Activated naive CD4-positive, alpha-beta T cell (primary cell): ENCODE measurements around the gene SAMHD1.
A peak's percentile ranks its signal among the peaks of the same experiment; 100 is the strongest.
"Not testable (repeated sequence)": the region's sequence is repeated elsewhere in the genome, so short reads cannot be mapped to it uniquely, and the experiment has no call there.

Experiments
- DNase-seq, 4 experiments: peaks; one replicate each; lab custom pipeline; 2025; lab: John Stamatoyannopoulos, UW

Gene SAMHD1

DNA sequence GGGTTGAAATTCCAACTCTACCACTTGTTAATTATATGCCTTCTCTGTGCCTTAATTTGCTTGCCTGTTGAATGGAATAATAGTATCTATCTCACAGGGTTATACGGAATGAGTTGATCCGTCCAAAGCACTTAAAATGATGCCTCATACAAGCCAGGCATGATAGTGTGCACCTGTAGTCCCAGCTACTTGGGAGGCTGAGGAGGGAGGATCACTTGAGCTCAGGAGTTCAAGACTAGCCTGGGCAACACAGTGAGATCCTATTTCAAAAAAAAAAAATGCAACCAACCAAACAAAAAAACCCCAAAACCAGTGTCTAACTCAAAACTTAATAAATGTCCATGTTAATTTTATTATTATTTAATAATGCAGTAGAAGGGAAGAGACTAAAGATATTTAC lies 35.3 kb downstream of the SAMHD1 start:
- DNase-seq = no peak

DNA sequence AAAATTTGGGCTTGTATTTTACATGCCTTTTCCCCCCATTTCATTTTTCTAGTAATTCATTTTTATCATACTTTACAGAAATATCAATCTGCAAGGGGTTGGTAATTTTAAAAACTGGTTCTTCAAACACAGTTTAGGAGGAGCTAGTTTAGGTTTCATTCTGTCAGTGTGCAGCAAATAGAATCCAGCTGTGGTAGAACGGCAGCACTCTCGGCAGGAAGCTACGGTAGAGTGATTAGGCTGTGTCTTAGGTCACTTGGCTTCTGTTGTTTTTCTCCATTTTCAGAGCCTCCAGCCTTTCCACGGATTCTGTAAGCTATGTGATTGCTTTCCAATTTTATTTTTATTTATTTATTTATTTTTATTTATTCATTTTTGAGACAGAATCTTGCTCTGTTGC lies 42.9 kb downstream of the SAMHD1 start:
- no peak for DNase-seq

DNA sequence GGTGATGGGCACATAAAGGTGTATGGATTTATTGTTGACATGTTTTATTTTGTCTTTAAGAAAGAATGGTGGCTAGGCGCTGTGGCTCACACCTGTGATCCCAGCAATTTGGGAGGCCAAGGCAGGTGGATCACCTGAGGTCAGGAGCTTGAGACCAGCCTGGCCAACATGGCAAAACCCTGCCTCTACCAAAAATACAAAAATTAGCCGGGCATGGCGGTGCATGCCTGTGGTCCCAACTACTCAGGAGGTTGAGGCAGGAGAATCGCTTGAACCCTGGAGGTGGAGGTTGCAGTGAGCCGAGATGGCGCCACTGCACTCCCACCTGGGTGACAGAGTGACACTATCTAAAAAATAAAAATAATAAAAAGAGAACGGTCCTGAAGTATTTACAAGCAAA lies 45.4 kb downstream of the SAMHD1 start:
- DNase-seq = not testable (repeated sequence)

DNA sequence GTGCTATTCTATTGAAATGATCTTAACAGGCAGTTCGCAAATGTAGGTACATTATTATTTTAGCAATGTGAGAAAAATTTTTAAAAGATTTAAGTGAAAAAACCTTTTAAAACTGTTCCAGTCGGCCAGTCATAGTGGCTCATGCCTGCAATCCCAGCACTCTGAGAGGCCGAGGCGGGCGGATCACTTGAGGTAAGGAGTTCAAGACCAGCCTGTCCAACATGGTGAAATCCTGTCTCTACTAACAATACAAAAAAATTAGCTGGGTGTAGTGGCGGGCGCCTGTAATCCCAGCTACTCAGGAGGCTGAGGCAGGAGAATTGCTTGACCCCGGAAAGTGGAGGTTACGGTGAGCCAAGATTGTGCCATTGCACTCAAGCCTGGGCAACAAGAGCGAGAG lies 45.9 kb downstream of the SAMHD1 start:
- not testable (repeated sequence) for DNase-seq

DNA sequence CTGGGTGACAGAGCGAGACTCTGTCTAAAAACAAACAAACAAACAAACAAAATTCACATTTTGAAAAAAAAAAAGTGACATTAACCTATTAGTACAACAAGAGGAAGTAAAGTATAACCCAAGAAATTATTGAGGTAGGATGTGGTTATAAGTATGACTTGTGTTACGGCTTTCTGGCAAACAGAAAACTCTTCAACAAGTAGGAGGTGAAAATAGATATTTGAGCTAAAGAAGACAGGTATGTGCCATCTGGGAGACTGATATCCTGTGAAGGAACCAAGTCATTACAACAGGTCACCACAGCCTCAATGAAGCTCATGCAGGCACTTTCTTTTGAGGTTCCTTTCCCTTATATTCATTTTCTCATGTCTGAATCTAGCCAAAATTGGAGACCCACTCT lies 46.8 kb downstream of the SAMHD1 start:
- DNase-seq = no peak

DNA sequence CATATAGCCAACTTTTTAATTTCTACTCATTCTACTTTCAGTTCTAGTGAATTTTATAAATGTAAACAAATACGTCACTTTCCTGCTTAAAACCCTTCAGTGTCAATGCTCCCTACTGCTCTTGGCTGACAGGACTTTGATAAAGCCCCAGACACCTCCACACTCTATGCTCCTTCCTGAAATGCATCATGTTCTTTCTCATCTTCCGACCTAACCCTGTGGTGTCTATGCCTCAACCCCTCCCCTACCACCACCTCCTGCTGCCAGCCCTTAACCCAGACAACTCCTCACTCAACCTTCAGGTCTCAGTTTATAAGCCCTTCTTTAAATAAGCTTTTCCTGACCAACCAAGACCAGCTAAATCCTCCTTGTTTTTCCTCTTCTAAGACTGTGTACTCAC lies 56.5 kb downstream of the SAMHD1 start:
- DNase-seq = no peak

DNA sequence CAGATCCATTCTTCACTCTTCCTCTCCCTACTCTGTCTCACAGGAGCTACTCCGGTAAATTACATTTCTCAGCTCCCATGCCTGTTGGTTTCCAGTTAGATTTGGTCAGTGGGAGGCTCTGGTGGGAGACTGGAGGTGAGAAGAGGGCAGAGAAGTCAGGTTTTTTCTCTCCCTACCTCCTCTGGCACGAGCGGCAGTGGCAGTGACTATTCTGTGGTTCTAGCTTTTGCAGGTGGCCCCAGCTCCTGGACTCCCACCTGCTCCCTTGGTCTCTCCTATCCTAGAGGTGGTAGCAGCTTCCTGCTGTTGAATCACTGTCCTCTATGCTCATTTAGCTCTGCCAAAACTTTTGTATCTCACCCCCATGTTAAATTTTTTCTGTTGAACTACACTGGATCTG lies 57.7 kb downstream of the SAMHD1 start:
- no peak for DNase-seq

DNA sequence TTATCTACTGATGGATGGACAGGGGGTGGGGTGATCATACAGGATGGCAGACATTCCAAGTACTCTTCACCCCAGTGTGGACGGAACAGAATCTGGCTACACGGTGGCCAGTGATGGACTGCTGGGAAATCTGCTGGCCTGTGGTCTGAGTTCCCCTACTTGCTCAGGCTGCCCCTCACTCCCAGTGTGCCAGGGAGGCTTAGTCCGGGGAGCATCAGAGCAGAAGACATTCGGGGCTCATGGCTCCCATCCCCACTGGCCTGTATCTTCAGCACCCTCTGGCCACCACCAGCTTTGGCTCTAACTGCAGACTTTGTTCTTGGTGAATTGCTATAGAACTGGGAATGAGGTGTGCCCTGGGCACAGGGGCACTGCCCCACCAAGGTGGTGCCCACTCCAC lies 60.3 kb downstream of the SAMHD1 start:
- DNase-seq = no peak

DNA sequence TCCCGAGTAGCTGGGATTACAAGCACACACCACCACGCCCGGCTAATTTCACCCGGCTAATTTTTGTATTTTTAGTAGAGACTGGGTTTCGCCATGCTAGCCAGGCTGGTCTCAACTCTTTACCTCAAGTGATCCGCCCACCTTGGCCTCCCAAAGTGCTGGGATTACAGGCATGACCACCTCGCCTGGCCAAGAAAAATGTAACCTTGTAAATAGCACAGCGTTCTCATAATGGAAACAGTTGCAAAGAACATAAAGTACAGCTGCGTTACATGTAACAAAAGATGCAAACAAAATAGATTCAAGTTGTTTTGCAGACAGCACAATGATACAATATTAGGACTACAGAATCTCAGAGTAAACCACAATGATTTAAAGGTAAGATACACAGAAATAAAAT lies 60.9 kb downstream of the SAMHD1 start:
- no peak for DNase-seq

DNA sequence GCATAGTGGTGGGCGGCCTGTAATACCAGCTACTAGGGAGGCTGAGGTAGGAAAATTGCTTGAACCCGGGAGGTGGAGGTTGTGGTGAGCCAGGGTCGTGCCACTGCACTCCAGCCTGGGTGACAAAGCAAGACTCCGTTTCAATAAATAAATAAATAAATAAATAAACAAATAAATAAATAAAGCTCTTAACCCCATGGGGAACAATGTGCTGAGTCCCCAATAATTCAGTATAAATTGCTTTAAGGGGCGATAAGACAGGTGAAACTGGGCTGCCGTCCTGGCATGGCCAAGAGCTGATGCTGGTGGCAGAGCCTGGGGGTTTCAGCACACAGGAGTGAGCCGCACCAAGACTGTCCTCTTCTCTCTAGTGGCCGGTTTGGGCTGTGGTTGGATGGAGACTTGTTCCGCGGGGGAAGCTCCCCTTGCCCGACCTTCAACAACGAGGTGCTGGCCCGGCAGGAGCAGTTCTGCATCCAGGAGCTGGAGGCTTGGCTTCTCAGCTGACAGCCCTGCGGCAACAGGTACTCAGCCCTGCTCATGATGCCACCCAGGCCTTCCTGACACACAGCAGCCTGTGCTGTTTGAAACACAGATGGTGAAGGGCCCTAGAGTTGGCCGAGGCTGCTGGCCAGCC lies 62.5 kb downstream of the SAMHD1 start:
- DNase-seq = no peak

DNA sequence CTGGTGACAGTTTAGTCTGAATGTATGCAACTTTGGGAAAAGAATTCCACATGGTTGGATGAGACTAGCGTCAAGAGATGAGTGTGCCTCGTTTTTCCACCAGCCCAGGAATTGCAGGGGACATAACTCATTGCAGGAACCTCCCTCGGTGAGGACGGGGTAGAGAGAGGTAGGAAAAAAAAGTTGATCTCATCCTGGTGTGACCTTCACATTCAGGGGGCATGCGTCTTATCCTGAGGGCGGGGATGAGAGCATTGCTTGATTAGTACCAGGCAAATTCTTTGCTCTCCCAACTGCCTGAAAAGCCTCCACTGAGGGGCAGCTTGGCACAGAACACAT lies 63.8 kb downstream of the SAMHD1 start:
- no peak for DNase-seq

DNA sequence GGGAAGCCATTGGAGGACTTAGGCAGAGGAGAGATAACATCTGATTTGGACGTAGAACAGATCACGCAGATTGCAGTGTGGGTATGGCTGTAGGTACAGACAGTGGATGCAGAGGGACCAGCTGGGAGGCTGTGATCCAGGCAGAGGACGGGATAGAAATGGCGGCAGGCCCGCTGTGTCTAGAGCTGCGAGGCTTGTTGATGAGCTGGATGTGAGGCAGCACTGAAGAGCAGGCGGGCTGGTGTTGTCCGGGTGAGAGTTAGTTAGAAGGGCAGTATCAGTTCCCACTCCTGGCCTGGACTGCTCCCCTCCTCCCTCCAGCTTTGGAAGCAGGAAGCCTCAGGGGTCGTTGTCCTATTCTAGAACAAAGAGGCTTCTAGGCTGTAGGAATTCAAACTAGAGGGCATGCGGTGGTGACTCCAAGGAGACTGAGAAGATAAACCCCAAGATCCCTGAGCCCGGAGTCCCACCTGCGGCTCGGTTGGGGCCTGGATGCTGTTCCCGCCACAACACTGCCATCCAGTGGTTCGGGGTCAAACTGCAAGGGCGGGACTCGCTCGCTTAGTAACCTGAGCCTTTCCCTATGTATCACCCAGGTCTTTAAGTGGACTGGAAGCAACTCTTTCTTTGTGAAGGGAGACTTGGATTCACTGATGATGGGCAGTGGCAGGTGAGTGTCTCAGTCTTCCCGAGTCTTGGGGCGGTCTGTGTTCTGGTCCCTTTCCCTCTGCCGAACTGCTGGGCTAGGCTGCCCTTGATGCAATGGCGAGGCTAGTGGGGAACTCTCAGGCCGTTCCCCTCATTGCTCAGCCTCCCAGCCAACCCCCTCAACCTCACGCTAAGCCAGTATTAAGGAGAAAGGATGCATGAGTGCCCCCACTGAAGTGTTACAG lies 64.4 kb downstream of the SAMHD1 start:
- DNase-seq = peak; percentile 53 to 75 (median 71)

DNA sequence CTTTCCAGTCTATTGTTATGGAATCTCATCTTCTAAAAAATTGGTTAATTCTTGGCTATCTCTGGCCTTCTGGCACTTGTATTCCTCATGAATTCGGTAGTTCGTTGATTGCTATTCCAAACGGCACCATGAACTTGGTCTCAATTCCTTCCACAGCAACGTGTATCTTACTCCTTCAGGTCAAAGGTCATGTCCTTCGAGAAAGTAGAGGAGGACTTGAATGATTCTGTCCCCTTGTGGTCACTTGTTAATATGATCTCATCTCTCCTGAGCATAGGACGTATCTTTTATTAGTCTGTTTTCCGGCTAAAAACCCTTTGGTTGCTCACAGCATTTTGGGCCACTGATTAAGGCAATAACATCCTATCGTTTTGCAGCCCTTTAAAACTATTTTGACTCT lies 66.2 kb downstream of the SAMHD1 start:
- no peak for DNase-seq

DNA sequence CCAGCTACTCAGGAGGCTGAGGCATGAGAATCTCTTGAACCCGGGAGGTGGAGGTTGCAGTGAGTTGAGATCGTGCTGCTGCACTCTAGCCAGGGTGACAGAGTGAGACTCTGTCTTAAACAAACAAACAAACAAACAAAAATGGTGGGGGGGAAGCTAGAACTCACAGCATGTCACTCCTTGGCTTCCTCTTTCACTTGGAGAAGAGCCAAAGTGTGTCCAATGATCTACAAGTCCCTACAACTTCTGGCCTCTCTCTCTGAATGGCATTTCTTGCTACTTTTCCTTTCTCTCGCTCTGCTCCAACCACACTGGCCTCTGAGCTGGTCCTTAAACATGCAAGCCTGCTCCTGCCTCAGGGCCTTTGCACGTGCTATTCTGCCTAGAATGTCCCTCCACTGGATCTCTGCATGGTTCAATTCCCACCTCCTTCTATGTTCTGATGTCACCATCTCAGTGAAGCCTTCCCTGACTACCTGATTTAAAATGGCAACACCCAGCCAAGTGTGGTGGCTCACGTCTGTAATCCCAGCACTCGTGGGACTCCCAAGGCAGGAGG lies 67.5 kb downstream of the SAMHD1 start:
- DNase-seq = no peak

DNA sequence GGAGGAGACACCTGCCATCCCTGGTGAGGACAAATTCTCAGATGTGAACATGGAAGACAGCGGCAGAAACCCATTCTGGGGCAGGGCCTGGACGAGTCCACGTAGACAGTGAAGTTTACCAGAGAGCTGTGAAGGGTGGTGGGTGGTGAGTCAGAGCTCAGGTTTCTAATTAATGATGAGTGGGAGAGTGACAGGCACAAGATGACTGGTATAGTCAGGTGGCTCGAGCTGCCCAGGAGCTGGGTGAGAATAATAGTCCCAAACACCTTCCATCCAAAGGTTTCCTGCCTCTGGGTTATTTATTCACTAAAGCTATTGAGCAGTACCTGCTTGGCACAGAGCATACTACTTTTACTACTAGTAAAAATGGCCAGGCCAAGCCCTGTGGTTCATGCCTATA lies 69.6 kb downstream of the SAMHD1 start:
- DNase-seq = no peak

DNA sequence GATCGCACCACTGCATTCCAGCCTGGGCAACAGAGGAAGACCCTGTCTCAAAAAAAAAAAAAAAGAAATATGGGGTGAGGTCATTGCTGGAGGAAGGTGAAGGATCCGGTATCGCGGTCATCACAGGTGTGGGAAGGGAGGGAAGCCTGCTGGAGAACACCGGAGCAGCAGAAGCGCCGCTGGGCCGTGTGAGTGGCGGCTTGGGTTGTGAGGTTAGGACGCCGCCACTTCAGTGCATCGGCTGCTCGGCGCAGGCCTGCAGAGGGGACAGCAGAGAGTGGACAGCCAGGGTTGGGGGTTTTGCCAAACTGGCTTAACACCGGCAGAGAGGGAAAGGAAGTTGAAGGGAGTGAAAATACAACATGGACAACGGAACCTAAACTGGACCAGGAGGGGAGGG lies 70.2 kb downstream of the SAMHD1 start:
- no peak for DNase-seq

DNA sequence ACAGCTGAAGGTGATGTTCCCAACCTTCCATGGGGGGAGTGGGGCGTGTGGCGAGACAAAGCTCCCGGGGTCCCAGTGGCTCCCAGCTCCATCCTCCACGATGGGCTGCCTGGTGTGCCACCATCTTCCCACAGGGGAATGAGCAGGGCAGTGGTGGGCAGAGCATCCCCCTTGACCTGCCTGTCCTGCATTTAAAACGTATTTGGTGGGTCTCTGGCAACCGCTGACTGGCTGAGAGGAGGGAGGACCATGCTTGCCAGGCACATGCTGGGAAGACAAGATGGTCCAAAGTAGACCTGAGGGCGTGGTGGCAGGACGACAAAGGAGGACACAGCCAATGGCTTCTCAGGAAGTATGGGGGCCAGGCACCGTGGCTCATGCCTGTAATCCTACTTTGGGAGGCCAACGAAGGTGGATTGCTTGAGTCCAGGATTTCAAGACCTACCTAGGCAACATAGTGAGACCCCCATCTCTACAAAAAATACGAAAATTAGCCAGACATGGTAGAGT lies 70.7 kb downstream of the SAMHD1 start:
- DNase-seq = no peak

DNA sequence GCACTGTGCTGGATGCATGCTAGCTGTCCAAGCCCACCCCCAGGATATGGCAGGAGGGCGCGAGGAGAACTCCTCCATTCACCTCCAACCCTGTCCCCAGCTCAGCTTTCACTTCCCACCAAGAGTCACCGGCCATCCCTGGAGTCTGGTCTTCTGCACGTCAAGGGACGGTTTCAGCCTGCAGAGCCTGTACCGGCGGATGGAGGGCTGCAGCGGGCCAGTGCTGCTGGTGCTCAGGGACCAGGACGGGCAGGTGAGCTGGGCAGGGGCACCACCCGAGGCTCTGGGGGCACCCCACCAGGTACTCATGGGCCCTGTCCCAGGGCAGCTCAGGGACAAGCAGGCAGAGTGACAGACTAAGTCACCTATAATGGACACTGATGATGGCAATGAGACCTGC lies 72.6 kb downstream of the SAMHD1 start:
- no peak for DNase-seq

DNA sequence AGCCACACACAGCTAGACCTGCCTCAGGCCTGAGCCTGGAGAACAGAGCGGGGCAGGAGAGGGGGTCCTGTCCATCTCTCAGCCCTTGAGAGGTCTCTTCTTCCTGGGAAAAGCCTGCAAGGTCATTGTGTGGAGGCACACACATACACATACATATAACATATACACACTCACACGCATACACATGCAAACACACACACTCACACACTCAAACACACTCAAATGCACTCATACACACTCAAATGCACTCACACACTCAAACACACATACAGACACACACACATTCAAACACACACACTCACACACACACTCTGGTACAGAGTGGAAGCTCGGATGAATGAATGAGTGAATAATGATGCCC lies 75.1 kb downstream of the SAMHD1 start:
- no peak for DNase-seq

DNA sequence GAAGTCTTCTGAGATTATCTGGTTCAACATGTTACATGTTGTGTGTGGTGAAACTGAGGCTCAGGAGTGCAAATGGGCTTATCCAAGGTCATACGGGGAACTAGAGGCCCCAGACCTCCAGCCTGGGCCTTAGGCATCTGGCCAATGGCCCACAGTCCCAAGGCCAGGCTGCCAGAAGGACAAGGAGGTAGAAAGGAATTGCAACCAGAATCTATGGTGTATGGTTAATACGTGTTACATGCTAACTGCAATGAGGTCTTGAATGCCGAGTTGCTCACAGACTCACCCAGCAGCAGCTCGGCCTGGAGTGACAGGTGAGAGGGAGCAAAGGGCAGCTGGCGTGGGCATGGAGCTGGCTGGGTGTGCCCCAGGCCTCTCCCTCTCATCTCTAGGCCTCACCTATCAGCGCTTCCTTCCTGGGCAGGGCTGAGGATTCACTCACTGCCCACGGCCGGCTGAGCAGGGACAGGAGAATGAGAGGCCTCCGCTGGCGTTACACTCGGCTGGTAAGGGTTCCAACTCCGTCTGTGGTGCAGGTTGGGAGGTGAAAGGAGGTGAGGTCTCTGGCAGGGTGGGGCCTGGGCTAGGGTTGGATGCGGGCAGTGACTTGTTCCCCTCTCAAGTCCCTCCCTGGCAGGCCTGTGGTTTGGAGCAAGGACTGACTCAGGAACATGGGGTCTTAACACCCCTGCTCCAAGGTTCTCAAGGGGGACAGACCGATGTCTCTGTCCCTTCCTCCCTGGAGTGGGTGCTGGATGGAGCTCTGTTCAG lies 75.6 kb downstream of the SAMHD1 start, which contains the start of gene TLDC2:
TSS of gene TLDC2 (plus strand) at position 437 of the 771 bp plus-strand sequence. CDS start at position 474, 37 bp downstream.
- DNase-seq = no peak

DNA sequence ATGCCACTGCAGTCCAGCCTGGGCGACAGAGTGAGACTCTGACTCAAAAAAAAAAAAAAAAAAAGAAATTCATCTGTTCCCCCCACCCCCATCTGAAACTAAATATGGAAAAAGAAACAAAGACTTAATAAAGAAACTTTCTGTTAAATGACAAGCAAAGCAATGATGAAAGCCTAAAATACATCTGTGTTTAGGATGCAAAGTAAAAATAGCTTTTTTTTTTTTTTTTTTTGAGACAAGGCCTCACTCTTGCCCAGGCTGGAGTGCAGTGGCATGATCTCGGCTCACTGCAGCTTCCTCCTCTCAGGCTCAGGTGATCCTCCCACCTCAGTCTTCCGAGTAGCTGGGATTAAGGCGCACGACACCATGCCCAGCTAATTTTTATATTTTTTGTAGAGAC lies 76.4 kb downstream of the SAMHD1 start:
- not testable (repeated sequence) for DNase-seq

DNA sequence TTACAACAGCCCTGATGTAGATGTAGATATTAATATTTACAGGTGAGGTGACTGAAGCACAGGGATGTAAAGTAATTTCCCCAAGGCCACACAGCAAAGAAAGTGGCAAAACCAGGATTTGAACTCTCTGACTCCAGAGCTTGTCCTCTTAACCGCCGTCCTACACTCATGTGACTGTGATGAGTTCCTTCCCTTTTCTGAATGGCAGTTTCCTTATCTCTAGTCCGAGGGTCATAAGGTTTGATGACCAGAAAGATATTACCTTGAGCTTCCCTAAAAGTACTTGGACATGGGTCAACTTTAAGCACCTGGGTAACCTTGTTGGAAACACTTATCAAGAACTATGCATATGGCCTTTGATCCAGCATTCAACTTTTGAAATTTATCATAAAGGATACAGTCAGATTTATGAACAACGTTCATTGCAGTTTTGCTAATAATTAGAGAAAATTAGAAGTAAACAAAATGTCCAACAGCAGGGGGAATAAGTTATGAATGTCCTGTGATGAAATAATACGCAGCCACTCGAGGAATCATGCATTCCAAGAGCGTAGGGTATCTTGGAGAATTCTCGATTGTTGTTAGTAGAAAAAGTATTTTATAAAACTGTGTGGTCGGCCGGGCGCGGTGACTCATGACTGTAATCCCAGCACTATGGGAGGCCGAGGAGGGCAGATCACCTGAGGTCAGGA lies 77.9 kb downstream of the SAMHD1 start:
- DNase-seq = no peak
